H1 (cell line): ENCODE measurements around the gene MIPOL1. TPM values are rescaled to one million over a fixed set of nuclear protein-coding genes. Genes with fewer than 3 reads are reported as not detected.

Experiments
- EZH2 ChIP-seq: fragments of 200-600 bp; sonication (generic); IDR thresholded peaks from 2 replicates; pipeline ENCODE4 v1.7.1; 2012; ENCODE audit warnings: low read depth, mild to moderate bottlenecking, moderate library complexity, low read length, inconsistent platforms; ENCODE audit not compliant: severe bottlenecking
- RBBP5 ChIP-seq: IDR thresholded peaks from 2 replicates; pipeline ENCODE4 v1.7.1; 2012; ENCODE audit warnings: low read depth, mild to moderate bottlenecking, inconsistent platforms, low read length, moderate library complexity, borderline replicate concordance
- RNF2 ChIP-seq: fragments of 200-900, 300-1000 bp; sonication (generic); IDR thresholded peaks from 2 replicates; pipeline ENCODE4 v1.7.1; 2016; ENCODE audit warnings: borderline replicate concordance, low read depth, mild to moderate bottlenecking, antibody characterized with exemption, low read length; ENCODE audit not compliant: poor library complexity, severe bottlenecking; ENCODE audit errors: missing control alignments
- SUZ12 ChIP-seq: fragments of 200-600 bp; sonication (generic); IDR thresholded peaks from 2 replicates; pipeline ENCODE4 v1.6.1; 2012; ENCODE audit warnings: mild to moderate bottlenecking, inconsistent platforms, low read length, moderate library complexity, mixed read lengths
- polyA plus RNA-seq, 7 experiments: library from polyadenylated mRNA; depleted of rRNA in 3 of 7; stranded (reverse) in 5 of 7; unstranded in 2 of 7; fragments of >200 nt in 5 of 7; fragments of 200-250 nt in 2 of 7; gene quantifications; 1 replicate in 5 of 7; 2 replicates in 1 of 7; 4 replicates in 1 of 7; pipeline versions ENCODE4 v1.2.1 to v1.2.3, GENCODE V29; 2011 to 2013; ENCODE audit warnings: missing spikeins in 2 of 7, mixed read lengths in 2 of 7
- total RNA-seq: library from RNA; stranded (reverse); fragmentation: NEBNext Ultra II Directional; extraction: Animal tissue kit (Norgen Biotek cat#: 25700); gene quantifications from 2 replicates; pipeline ENCODE4 v1.2.1, GENCODE V29; 2021
- TF ChIP-seq, protein P1 (sequence below): fragments of 300-600 bp; sonication (generic); IDR thresholded peaks from 2 replicates; pipeline ENCODE4 v1.7.1; 2012; ENCODE audit warnings: low read length, moderate library complexity, mild to moderate bottlenecking, inconsistent platforms; ENCODE audit not compliant: insufficient replicate concordance

The MIPOL1 gene
- total and polyA plus RNA-seq, 2 of the 8 experiments (the other 6 are each of a cell fraction or from before 2014, with no cell fraction given) = 2.8 to 23.9 TPM

DNA sequence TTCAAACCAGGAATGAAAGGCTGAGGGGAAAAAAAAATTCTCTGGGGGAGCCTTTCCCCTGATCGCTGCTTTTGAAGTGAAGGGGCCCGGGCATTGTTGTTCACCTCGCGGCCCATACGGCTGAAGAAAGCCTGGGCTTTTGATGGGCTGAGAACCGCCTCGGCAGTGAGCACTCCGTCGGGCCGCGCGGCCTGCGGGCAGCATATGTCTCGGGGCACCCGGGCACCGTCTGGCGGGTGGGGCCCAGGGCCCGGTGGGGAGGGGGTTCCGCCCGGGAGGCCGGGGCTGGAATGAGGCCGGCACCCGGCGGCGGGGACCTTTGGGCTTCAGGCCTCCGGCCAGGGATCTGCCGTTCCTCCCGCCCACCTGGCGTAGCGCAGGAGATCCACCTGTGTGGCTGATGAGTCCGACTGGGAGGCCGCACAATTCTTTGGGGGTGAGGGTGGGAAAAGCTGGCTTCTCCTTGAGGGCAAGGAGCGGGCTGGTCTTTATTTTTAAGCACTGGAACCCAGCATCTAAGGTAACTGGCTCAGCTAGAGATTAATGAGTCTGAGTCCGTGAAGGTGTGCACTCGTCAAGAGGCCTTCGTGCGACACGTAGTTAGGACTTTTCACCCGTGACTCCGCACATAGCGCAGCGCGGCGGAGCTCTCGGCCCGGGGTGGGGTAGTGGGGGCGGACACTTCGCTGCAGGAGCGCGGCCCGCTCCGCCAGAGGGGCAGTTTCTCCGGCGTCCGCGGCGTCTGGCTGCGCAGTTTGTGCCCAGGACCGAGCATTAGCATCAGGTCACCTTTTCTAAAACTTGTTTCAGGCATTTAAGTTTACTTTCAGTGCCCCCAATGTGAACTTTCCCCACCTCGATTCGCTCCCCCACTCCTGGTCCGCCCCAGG lies 386.7 kb downstream of the MIPOL1 start (continued):
- TF ChIP-seq, protein P1, sequence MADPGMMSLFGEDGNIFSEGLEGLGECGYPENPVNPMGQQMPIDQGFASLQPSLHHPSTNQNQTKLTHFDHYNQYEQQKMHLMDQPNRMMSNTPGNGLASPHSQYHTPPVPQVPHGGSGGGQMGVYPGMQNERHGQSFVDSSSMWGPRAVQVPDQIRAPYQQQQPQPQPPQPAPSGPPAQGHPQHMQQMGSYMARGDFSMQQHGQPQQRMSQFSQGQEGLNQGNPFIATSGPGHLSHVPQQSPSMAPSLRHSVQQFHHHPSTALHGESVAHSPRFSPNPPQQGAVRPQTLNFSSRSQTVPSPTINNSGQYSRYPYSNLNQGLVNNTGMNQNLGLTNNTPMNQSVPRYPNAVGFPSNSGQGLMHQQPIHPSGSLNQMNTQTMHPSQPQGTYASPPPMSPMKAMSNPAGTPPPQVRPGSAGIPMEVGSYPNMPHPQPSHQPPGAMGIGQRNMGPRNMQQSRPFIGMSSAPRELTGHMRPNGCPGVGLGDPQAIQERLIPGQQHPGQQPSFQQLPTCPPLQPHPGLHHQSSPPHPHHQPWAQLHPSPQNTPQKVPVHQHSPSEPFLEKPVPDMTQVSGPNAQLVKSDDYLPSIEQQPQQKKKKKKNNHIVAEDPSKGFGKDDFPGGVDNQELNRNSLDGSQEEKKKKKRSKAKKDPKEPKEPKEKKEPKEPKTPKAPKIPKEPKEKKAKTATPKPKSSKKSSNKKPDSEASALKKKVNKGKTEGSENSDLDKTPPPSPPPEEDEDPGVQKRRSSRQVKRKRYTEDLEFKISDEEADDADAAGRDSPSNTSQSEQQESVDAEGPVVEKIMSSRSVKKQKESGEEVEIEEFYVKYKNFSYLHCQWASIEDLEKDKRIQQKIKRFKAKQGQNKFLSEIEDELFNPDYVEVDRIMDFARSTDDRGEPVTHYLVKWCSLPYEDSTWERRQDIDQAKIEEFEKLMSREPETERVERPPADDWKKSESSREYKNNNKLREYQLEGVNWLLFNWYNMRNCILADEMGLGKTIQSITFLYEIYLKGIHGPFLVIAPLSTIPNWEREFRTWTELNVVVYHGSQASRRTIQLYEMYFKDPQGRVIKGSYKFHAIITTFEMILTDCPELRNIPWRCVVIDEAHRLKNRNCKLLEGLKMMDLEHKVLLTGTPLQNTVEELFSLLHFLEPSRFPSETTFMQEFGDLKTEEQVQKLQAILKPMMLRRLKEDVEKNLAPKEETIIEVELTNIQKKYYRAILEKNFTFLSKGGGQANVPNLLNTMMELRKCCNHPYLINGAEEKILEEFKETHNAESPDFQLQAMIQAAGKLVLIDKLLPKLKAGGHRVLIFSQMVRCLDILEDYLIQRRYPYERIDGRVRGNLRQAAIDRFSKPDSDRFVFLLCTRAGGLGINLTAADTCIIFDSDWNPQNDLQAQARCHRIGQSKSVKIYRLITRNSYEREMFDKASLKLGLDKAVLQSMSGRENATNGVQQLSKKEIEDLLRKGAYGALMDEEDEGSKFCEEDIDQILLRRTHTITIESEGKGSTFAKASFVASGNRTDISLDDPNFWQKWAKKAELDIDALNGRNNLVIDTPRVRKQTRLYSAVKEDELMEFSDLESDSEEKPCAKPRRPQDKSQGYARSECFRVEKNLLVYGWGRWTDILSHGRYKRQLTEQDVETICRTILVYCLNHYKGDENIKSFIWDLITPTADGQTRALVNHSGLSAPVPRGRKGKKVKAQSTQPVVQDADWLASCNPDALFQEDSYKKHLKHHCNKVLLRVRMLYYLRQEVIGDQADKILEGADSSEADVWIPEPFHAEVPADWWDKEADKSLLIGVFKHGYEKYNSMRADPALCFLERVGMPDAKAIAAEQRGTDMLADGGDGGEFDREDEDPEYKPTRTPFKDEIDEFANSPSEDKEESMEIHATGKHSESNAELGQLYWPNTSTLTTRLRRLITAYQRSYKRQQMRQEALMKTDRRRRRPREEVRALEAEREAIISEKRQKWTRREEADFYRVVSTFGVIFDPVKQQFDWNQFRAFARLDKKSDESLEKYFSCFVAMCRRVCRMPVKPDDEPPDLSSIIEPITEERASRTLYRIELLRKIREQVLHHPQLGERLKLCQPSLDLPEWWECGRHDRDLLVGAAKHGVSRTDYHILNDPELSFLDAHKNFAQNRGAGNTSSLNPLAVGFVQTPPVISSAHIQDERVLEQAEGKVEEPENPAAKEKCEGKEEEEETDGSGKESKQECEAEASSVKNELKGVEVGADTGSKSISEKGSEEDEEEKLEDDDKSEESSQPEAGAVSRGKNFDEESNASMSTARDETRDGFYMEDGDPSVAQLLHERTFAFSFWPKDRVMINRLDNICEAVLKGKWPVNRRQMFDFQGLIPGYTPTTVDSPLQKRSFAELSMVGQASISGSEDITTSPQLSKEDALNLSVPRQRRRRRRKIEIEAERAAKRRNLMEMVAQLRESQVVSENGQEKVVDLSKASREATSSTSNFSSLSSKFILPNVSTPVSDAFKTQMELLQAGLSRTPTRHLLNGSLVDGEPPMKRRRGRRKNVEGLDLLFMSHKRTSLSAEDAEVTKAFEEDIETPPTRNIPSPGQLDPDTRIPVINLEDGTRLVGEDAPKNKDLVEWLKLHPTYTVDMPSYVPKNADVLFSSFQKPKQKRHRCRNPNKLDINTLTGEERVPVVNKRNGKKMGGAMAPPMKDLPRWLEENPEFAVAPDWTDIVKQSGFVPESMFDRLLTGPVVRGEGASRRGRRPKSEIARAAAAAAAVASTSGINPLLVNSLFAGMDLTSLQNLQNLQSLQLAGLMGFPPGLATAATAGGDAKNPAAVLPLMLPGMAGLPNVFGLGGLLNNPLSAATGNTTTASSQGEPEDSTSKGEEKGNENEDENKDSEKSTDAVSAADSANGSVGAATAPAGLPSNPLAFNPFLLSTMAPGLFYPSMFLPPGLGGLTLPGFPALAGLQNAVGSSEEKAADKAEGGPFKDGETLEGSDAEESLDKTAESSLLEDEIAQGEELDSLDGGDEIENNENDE = no peak
- TF ChIP-seq SUZ12 = peak; percentile 97
- peak; percentile 96 for TF ChIP-seq EZH2
- no peak for TF ChIP-seq RBBP5
- TF ChIP-seq RNF2 = peak; percentile 78
